Parathyroid adenoma (tissue), 2 donors: Measurements from ENCODE around the gene EPB41.
"Not testable (repeated sequence)": the region's sequence is repeated elsewhere in the genome, so short reads cannot be mapped to it uniquely, and the experiment has no call there.

Experiments
- H2AFZ ChIP-seq: fragments of 300-600 bp; sonication (generic); one replicate; pipeline ENCODE4 v1.7.0; 2017; ENCODE audit warnings: antibody characterized with exemption, mild to moderate bottlenecking
- H3K27ac ChIP-seq: fragments of 300-600 bp; sonication (generic); one replicate; pipeline ENCODE4 v1.7.0; 2017
- H3K27me3 ChIP-seq: fragments of 300-600 bp; sonication (generic); one replicate; pipeline ENCODE4 v1.7.0; 2017; ENCODE audit warnings: low read length; ENCODE audit not compliant: control insufficient read depth, insufficient read depth
- H3K36me3 ChIP-seq: fragments of 300-600 bp; sonication (generic); one replicate; pipeline ENCODE4 v1.7.0; 2017; ENCODE audit warnings: low read length; ENCODE audit not compliant: control insufficient read depth, insufficient read depth
- H3K4me1 ChIP-seq: fragments of 300-600 bp; sonication (generic); one replicate; pipeline ENCODE4 v1.7.0; 2017; ENCODE audit warnings: control low read depth
- H3K4me2 ChIP-seq: fragments of 300-600 bp; sonication (generic); one replicate; pipeline ENCODE4 v1.7.0; 2017; ENCODE audit warnings: low read length
- H3K4me3 ChIP-seq: fragments of 300-600 bp; sonication (generic); one replicate; pipeline ENCODE4 v1.7.0; 2017; ENCODE audit warnings: low read depth, low read length
- H3K79me2 ChIP-seq: fragments of 300-600 bp; sonication (generic); one replicate; pipeline ENCODE4 v1.7.0; 2017; ENCODE audit warnings: control low read depth
- H3K9ac ChIP-seq: fragments of 300-600 bp; sonication (generic); one replicate; pipeline ENCODE4 v1.7.0; 2017; ENCODE audit warnings: mild to moderate bottlenecking
- H3K9me3 ChIP-seq: fragments of 300-600 bp; sonication (generic); one replicate; pipeline ENCODE4 v1.7.0; 2017; ENCODE audit warnings: low read length; ENCODE audit not compliant: control insufficient read depth
- TF ChIP-seq, protein P1 (sequence below): fragments of 300-600 bp; sonication (generic); IDR thresholded peaks from one replicate; pipeline ENCODE4 v1.7.0; 2017; ENCODE audit warnings: antibody characterized with exemption, mild to moderate bottlenecking
- donor health status: primary hyperparathyroidism.

EPB41 gene

DNA sequence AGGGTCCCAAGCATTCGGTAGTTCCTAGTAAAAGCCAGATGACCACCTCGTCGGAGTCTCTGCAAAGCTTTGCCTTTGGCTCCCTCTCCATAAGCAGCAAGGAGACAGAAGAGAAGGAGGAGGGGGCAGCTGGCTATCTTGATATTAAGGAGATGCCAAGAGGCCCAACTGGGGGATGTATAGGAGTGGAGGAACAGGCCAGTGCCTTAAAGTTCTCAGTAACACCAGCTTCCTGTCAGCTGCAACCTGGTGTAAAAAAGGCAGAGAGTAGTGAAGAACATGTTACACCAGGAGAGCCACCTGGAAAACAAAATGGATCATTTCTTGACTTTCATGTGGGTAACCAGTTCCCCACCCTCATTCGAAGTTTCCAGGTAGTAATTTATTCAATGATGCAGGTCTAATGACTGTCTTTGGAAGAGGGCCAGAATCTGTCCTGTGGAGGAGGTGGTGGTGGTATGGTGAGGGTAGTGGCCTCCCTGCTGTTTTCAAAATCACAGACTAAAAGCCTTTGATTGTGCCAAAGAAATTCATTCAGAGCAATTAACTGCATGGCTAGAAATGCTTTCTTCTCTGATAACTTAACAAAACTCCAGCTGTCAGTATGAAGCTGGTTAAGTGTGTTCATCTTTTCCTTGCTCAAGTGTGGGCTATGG lies 182.0 kb downstream of the EPB41 start:
- Histone ChIP-seq H3K27me3 (no peaks in the 10 kb centered on the region), H3K4me3 (no peak overlapping the region), H3K36me3 (no peaks in the 10 kb centered on the region), H3K9ac (no peak overlapping the region), H3K9me3 (no peaks in the 10 kb centered on the region), H3K4me1 (no peaks in the 10 kb centered on the region), H2AFZ (no peak overlapping the region), H3K79me2 (no peaks in the 10 kb centered on the region), H3K27ac (no peak overlapping the region), H3K4me2 (no peak overlapping the region)
- TF ChIP-seq, protein P1, sequence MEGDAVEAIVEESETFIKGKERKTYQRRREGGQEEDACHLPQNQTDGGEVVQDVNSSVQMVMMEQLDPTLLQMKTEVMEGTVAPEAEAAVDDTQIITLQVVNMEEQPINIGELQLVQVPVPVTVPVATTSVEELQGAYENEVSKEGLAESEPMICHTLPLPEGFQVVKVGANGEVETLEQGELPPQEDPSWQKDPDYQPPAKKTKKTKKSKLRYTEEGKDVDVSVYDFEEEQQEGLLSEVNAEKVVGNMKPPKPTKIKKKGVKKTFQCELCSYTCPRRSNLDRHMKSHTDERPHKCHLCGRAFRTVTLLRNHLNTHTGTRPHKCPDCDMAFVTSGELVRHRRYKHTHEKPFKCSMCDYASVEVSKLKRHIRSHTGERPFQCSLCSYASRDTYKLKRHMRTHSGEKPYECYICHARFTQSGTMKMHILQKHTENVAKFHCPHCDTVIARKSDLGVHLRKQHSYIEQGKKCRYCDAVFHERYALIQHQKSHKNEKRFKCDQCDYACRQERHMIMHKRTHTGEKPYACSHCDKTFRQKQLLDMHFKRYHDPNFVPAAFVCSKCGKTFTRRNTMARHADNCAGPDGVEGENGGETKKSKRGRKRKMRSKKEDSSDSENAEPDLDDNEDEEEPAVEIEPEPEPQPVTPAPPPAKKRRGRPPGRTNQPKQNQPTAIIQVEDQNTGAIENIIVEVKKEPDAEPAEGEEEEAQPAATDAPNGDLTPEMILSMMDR: no peak

DNA sequence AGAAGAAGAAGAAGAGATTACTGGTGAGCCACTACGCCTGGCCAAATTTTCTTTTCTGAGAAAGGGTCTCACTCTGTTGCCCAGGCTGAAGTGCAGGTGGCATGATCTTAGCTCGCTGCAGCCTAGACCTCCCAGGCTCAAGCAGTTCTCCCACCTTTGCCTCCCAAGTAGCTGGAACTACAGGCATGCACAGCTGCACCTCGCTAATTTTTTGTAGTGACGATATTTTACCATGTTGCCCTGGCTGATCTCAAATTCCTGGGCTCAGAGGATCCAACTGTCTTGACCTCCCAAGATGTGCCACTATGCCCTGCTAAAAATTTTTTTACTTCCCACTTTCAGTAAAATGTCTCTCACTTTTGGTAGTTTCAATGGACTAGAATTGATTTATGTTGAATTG lies 184.9 kb downstream of the EPB41 start:
- H3K4me1 ChIP-seq: no peaks in the 10 kb centered on the region
- H3K27me3 ChIP-seq: no peaks in the 10 kb centered on the region
- H3K4me3 ChIP-seq: no peak overlapping the region
- no peak overlapping the region for H3K4me2 ChIP-seq
- H3K27ac ChIP-seq: no peak overlapping the region
- TF ChIP-seq, protein P1: no peak
- H2AFZ ChIP-seq: no peak overlapping the region
- H3K9me3 ChIP-seq: no peaks in the 10 kb centered on the region
- no peaks in the 10 kb centered on the region for H3K36me3 ChIP-seq
- H3K9ac ChIP-seq: no peak overlapping the region
- H3K79me2 ChIP-seq: no peaks in the 10 kb centered on the region

DNA sequence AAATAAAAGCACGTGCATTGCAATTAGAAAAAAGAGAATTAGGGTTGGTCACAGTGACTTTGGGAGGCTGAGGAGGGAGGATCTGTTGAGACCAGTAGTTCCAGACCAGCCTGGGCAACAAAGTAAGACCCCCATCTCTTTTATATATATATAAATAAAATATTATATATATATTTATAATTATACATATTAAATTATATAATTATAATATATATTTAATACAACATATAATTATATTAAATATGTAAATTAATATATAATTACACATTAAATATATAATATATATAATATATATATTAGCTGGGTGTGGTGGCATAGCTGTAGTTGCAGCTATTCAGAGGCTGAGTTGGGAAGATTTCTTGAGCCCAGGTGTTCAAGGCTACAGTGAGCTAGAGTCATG lies 186.1 kb downstream of the EPB41 start:
- TF ChIP-seq, protein P1: no peak

DNA sequence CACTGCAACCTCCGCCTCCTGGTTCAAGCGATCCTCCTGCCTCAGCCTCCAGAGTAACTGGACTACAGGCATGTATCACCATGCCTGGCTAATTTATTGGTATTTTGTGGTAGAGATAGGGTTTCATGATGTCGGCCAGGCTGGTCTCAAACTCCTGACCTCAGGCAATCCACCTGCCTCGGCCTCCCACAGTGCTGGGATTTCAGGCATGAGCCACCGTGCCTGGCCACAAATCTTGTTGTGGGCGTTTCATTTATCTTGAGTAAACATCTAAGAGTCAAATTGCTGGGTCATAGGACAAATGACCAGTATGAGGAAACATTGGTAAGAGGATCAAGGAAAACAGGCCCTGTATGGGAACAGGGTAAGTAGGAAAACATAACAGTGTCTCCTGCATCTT lies 191.5 kb downstream of the EPB41 start:
- no peaks in the 10 kb centered on the region for H3K79me2 ChIP-seq
- no peak overlapping the region for H3K4me2 ChIP-seq
- TF ChIP-seq, protein P1: no peak
- H2AFZ ChIP-seq: no peak overlapping the region
- H3K4me1 ChIP-seq: no peaks in the 10 kb centered on the region
- no peak overlapping the region for H3K4me3 ChIP-seq
- no peaks in the 10 kb centered on the region for H3K9me3 ChIP-seq
- no peaks in the 10 kb centered on the region for H3K36me3 ChIP-seq
- H3K27ac ChIP-seq: no peak overlapping the region
- no peaks in the 10 kb centered on the region for H3K27me3 ChIP-seq
- no peak overlapping the region for H3K9ac ChIP-seq

More for the DNA sequence above, 186.1 kb downstream of the EPB41 start:
- Histone ChIP-seq H3K36me3 (no peaks in the 10 kb centered on the region), H3K27me3 (no peaks in the 10 kb centered on the region), H3K4me3 (no peak overlapping the region), H3K9me3 (no peaks in the 10 kb centered on the region), H2AFZ (no peak overlapping the region), H3K27ac (no peak overlapping the region), H3K4me1 (no peaks in the 10 kb centered on the region), H3K79me2 (no peaks in the 10 kb centered on the region), H3K4me2 (no peak overlapping the region), H3K9ac (no peak overlapping the region)

DNA sequence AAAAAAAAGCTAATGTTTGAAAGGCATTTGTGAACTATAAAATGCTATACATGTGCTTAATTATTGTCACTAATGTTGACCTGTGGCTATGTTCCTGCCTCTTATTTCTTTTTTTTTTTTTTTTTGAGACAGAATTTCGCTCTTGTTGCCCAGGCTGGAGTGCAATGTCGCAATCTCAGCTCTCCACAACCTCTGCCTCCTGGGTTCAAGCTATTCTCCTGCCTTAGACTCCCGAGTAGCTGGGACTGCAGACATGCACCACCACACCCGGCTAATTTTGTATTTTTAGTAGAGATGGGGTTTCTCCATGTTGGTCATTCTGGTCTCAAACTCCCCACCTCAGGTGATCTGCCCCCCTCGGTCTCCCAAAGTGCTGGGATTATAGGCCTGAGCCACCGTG lies 193.7 kb downstream of the EPB41 start:
- not testable (repeated sequence) for H2AFZ ChIP-seq, H3K4me3 ChIP-seq, H3K4me2 ChIP-seq, H3K9ac ChIP-seq, H3K27ac ChIP-seq, H3K27me3 ChIP-seq, H3K4me1 ChIP-seq, H3K36me3 ChIP-seq, H3K9me3 ChIP-seq, H3K79me2 ChIP-seq
